ENCODE data around the gene FAAP24.
"Not testable (repeated sequence)": the region's sequence is repeated elsewhere in the genome, so short reads cannot be mapped to it uniquely, and the experiment has no call there.

The FAAP24 gene

DNA sequence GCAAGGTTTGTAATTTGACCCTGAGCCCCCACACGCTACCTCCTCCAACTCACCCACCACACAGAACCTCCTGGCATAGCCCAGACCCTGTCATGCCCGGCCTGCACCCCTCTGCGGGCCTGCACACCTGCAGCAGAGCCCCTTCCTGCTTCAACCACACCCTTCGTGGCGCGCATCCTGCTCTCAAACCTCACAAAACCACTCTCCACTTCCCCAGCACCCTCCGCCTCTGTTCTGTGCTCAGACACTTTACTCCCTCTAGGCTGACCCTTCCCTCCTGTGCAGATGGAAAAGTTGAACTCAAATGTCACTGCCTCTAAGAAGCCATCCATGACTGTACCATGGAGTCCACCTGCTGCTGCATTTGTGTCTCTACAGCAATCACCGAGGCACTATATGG lies 28.5 kb downstream of the FAAP24 start:
- no peak for DNase-seq

DNA sequence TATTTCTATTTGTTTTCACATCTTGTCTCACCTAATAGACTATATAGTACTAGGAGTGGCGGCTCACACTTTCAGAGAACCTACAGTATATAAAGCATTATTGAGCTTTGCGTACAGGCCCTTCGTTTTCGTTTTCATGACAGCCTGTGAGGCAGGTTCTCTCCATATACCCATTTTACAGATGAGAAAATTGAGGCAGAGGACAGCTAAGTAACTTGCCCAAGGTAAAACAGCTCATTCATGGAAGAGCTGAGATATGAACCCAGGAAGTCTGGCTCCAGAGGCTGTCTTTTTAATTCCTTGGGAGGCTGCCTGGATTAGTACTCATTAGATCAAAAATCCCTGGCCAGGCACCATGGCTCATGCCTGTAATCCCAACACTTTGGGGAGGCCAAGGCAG lies 28.9 kb downstream of the FAAP24 start:
- no peak for DNase-seq

DNA sequence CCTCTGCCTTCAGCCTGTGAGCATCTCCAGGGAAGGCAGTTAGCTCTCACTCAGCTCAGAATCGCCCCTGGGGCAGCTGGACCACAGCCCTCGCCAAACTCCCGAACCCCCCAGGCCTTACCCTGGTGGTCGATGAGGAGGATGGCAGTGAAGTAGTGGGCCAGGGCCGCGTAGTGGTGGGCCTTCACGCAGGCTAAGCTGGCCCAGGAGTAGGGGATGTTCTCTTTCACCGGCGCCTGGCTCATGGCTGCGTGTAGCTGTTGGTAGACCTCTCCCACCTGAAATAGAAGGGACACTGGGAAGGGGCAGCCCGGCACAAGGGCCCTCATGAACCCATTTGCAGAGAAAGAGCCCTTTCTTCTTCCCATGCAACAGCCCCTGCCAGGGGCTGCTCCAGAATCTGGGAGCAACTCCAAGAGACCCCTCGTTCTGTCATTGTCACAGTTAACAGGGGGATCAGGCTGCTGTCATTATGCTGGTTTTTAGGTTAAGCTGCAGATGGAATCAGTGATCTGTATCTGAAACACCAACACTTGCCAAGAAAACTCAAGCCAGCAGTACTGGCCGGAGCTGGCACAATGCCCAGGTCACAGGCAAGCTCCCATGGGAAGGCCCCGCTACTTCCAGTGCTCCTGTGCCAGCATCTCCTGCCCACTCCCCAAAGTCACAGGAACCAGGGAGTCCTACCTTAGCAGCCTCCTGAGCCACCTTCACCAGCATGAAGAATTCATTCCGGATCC lies 30.3 kb downstream of the FAAP24 start:
- not testable (repeated sequence) for DNase-seq

DNA sequence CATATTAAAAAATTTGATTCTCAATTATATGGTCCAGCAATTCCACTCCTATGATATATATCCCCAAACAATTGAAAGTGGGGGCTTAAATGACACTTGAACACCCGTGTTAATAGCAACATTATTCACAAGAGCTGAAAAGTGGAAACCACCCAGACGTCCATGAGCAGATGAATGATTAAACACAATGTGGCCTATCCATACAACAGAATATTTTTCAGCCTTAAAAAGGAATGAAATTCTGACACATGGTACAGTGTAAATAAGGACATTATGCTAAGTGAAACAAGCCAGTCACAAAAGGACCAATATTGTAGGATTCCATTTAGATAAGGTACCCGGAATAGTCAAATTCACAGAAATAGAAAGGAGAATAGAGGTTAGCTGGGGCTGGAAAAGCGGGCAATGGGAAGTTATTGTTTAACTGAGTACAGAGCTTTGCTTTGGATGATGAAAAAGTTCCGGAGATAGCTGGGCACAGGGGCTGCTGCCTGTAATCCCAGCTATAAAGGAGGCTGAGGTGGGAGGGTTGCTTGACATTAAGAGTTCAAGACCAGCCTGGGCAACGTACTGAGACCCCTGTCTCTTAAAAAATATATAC lies 31.5 kb downstream of the FAAP24 start:
- not testable (repeated sequence) for DNase-seq

DNA sequence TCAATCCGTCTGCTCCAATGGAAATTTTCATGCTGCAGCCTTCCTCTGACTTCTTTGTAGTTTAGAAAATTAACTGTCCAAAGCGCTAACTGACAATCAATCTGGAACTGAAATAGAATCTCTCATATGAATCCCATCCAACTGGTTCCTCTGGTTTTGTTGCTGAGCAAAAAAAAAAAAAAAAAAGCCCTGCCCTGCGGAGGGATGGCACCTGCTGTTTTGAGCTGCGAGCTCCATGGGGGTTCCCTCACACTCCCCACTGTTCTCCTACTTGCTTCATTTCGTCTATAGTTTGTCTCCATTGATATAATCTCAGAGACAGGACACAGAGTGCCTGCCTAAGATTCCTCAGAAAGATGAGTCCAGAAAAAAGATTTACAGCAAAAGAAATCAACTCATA lies 33.4 kb downstream of the FAAP24 start:
- DNase-seq: no peak

DNA sequence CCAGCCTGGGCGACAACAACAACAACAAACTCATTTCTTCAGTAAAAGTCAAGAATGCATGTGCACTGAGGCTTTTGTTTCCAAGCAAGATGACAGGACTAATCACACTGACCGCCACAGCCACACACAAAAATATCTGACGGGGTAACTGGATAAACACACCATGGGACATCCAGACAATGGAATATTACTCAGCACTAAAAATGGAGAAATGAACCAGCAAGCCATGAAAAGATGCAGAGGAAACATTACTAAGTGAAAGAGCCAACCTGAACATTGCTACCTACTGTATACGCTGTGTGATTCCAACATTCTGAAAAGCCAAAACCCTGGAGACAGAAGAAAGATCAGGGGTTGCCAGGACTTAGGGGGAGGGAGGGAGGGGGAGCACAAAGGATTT lies 36.7 kb downstream of the FAAP24 start:
- DNase-seq: no peak

DNA sequence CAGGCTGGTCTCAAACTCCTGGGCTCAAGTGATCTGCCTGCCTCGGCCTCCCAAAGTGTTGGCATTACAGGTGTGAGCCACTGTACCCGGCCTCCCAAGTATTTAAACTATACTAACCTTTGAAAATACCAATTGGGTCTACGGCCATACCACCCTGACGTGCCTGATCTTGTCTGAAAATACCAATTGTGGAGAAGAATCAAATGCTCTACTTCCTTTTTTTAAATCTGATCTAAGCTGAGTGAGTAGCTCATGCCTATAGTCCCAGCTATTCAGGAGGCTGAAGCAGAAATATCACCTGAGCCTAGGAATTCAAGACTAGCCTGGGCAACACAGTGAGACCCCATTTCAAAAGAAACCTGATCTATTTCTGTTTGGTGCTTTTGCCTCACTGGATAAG lies 38.8 kb downstream of the FAAP24 start:
- not testable (repeated sequence) for DNase-seq

DNA sequence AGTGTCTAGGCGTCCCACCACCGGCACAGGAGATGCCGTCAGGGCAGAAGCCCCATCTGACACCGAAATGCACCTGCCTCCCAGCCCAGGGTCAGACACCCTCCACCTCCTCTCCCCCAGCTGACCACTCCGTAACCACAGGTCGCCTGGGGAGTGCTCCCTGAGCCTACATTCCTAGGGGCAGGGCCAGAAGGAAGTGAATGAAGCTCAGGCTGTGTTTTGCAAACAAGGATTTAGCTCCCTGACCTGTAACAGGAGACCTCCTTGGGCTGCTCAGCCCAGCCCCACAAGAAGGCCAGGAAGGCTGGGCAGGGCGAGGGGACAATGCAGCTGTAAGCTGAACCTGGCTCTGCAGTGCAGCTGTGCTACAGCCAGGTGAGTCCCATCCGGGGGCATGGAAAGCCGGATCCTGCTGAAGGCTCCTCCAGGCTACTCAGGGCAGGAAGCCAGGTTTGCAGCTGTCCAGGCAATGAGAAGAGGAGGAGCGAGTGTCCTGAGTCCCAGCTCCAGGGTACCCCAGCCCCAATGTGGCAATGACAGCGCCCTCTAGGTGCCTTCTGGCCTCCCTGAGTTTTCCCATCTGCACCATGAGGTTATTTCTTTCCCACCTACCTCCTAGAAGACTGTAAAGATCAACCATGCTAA lies 50.6 kb downstream of the FAAP24 start:
- DNase-seq: no peak

DNA sequence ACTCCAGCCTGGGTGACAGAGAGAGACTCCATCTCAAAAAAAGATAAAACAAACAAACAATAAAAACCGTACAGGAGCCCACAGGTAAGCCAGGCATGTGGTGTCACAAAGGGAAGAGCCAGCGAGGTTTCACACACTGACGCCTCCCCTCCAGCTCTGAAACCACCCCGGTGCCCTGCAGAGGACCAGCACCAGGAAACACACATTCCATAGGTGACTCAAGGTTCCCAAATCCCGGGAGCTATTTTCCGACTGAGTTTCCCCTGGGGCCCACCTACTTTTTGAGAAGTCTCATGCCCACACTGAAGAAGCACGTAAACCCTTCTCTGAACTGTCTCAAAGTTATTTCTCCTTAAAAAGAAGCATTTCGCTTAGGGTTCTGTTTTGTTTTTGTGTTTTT lies 52.4 kb downstream of the FAAP24 start:
- DNase-seq: no peak

DNA sequence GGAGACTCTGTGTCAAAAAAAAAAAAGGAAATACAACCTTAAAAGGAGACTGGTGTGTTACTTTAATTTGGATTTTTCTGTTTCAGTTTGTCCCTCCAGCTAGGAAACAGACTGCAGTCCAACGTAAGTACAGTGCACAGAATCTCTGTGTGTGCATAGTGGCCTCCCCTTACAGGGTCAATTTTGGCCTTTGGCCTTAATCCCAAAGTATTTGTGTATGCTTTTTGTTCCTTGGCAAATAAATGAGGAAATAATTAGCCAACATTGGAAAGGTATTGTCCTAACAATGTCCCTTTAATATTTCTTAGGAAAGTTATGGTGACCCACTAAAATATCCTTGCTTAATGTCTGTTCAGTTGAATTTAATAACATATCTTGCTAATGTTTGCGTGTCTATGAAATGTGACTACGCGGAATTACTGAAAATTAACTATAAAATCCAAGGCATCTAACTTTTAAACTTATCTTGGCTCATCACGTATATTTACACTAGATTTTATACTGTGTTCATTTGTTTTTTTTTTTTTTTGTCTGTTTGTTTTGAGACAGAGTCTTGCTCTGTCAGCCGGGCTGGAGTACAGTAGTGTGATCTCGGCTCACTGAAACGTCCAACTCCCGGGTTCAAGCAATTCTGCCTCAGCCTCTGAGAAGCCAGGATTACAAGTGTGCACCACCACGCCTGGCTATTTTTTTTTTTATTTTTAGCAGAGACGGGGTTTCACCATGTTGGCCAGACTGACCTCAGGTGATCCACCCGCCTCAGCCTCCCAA lies 53.6 kb downstream of the FAAP24 start:
- not testable (repeated sequence) for DNase-seq

DNA sequence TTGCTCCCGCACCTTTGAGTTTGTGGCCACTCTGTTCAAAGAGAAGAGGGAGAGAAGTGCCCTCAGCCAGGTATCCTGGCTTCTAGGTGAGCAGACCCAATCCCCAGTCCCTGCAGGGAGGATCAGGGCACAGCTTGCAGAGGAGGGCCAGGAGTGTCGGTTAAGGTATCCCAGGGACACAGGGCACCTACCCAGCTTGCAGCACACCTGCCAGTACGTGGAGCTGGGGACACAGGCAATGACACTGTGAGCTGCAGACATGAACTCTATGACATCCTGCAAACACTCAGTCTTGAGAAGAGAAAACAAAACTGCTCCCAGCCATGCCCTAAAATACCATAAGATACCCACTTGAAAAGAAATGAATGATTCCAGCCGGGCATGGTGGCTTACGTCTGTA lies 54.6 kb downstream of the FAAP24 start:
- DNase-seq: not testable (repeated sequence)
